Measurements from ENCODE around the gene EIF2D. TPM values are rescaled to one million over a fixed set of nuclear protein-coding genes. Genes with fewer than 3 reads are reported as not detected.

The EIF2D gene
- total RNA-seq, 2 donors from 2014 or later, result 38.3 to 41.9 TPM

DNA sequence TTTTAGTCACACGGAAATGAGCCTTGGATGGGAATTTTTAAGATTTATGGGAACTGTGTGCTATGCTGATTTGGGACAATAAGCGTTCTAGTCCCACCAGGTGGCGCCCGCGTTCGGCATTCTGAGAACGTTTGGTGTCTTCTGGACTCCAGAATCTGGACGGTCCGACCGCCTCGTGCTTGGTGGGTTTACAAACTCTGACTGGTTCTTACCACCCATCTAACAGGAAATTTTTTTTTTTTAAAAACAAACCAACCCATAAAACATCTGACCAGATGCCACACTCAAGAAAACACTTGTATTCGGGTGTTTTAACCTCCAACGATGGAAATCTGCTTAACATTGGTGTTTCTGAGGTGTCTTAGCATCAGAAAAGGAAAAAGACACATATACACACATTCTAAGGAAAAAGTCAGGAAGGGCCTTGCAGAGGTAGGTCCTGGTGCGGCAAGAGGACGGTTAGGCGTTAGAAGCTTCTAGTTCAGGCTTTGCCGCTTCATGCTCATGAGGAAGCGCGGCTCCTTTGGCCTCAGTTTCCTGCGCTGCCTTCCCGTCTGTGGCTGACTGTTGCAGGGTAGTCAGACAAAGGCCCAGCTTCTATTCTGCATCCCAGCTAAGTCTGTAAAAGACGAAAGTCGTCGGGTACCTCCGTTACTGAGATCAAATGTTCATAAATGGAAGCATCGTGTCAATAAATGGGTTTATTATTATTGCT is 22.3 kb upstream of the EIF2D start:
- Histone ChIP-seq H3K27ac (ENCODE audit: low read depth, low read length) (no peak overlapping the region), H3K4me3 (ENCODE audit: low read length) (peak overlapping the region; percentile 87), H3K27me3 (ENCODE audit: control insufficient read depth, insufficient read depth, low read length, poor library complexity, severe bottlenecking) (peaks cover under 1% of the 10 kb centered on the region), H3K9ac (ENCODE audit: extremely low read depth, low read length, poor library complexity, severe bottlenecking) (peak overlapping the region; percentile 60), H3K36me3 (ENCODE audit: control insufficient read depth, insufficient read depth, low read length) (peaks cover 3% of the 10 kb centered on the region), H3K4me1 (ENCODE audit: control insufficient read depth, insufficient read depth, low read length) (no peaks in the 10 kb centered on the region), H3K9me3 (ENCODE audit: control insufficient read depth, low read length) (no peaks in the 10 kb centered on the region)
- Mint-ChIP-seq H3K4me3 (peak overlapping the region; percentile 69), H3K36me3 (ENCODE audit: low read depth) (peaks cover 4% of the 10 kb centered on the region), H3K4me1 (peaks cover 27% of the 10 kb centered on the region), H3K27ac (peak overlapping the region; percentile 81), H3K9me3 (no peaks in the 10 kb centered on the region), H3K27me3 (ENCODE audit: insufficient read depth) (peaks cover 3% of the 10 kb centered on the region)
- TF ChIP-seq, protein P1, sequence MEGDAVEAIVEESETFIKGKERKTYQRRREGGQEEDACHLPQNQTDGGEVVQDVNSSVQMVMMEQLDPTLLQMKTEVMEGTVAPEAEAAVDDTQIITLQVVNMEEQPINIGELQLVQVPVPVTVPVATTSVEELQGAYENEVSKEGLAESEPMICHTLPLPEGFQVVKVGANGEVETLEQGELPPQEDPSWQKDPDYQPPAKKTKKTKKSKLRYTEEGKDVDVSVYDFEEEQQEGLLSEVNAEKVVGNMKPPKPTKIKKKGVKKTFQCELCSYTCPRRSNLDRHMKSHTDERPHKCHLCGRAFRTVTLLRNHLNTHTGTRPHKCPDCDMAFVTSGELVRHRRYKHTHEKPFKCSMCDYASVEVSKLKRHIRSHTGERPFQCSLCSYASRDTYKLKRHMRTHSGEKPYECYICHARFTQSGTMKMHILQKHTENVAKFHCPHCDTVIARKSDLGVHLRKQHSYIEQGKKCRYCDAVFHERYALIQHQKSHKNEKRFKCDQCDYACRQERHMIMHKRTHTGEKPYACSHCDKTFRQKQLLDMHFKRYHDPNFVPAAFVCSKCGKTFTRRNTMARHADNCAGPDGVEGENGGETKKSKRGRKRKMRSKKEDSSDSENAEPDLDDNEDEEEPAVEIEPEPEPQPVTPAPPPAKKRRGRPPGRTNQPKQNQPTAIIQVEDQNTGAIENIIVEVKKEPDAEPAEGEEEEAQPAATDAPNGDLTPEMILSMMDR (conservative IDR thresholded peaks at IDR 0.05), result peak; percentile 94
- 26% methylated on average over 15 to 26 of the region's 26 CpGs for WGBS, 2 experiments (ENCODE audit: insufficient coverage in 1 of 2, insufficient read length in 1 of 2)
- peak; percentile 92 for DNase-seq

DNA sequence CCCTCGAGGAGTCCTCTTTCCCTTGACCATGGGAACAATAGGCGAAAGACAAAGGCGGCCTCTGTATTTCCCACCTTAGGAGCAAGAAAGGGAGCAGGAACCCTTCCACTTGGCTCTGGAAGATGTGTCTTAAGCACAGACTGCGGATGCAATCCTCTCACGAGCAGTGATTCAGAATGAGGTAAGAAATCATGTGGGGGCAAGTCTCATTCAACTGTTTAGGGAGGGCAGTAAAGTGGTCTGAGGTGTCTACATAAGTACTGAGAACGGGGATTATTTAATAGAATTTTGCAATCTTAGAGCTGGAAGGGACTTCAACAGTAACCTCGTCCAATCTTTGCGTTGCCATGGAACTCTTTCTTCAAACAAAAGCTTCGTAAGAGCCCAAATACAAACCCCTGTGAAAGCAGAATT is 21.4 kb upstream of the EIF2D start:
- Mint-ChIP-seq H3K4me3 (no peak overlapping the region), H3K9me3 (no peaks in the 10 kb centered on the region), H3K36me3 (ENCODE audit: low read depth) (peaks cover 2% of the 10 kb centered on the region), H3K27ac (no peak overlapping the region), H3K27me3 (ENCODE audit: insufficient read depth) (peaks cover 9% of the 10 kb centered on the region), H3K4me1 (peaks cover 27% of the 10 kb centered on the region)
- Histone ChIP-seq H3K27ac (ENCODE audit: low read depth, low read length) (peak overlapping the region; percentile 34), H3K36me3 (ENCODE audit: control insufficient read depth, insufficient read depth, low read length) (no peaks in the 10 kb centered on the region), H3K4me3 (ENCODE audit: low read length) (no peak overlapping the region), H3K9ac (ENCODE audit: extremely low read depth, low read length, poor library complexity, severe bottlenecking) (no peak overlapping the region), H3K4me1 (ENCODE audit: control insufficient read depth, insufficient read depth, low read length) (no peaks in the 10 kb centered on the region), H3K27me3 (ENCODE audit: control insufficient read depth, insufficient read depth, low read length, poor library complexity, severe bottlenecking) (peaks cover 5% of the 10 kb centered on the region), H3K9me3 (ENCODE audit: control insufficient read depth, low read length) (no peaks in the 10 kb centered on the region)
- peak; percentile 52 for DNase-seq
- TF ChIP-seq, protein P1 (conservative IDR thresholded peaks at IDR 0.05), result no peak
- WGBS, 2 experiments (ENCODE audit: insufficient coverage in 1 of 2, insufficient read length in 1 of 2), result 73 to 79% methylated on average over 7 to 8 of the region's 9 CpGs

- H3K36me3 Mint-ChIP-seq (ENCODE audit: low read depth), result no peaks in the 10 kb centered on the region
- no peak overlapping the region for H3K4me3 ChIP-seq (ENCODE audit: low read length)
- TF ChIP-seq, protein P1 (conservative IDR thresholded peaks at IDR 0.05), result peak; percentile 76
Observed at GRCh38 chr1:206631085-206631509, 18.8 kb upstream of the EIF2D start.

More at GRCh38 chr1:206631085-206631509, 18.8 kb upstream of the EIF2D start:
- H3K36me3 ChIP-seq (ENCODE audit: control insufficient read depth, insufficient read depth, low read length), result no peaks in the 10 kb centered on the region
- Mint-ChIP-seq H3K9me3 (peaks cover 2% of the 10 kb centered on the region), H3K27ac (no peak overlapping the region), H3K4me1 (peaks cover 15% of the 10 kb centered on the region), H3K4me3 (no peak overlapping the region), H3K27me3 (ENCODE audit: insufficient read depth) (peaks cover 13% of the 10 kb centered on the region)
- DNase-seq, result peak; percentile 91
- H3K27ac ChIP-seq (ENCODE audit: low read depth, low read length), result no peak overlapping the region
- H3K27me3 ChIP-seq (ENCODE audit: control insufficient read depth, insufficient read depth, low read length, poor library complexity, severe bottlenecking), result peaks cover 5% of the 10 kb centered on the region
- peaks cover 4% of the 10 kb centered on the region for H3K9me3 ChIP-seq (ENCODE audit: control insufficient read depth, low read length)
- H3K9ac ChIP-seq (ENCODE audit: extremely low read depth, low read length, poor library complexity, severe bottlenecking), result no peak overlapping the region
- 23 to 46% methylated on average over 3 to 4 of the region's 4 CpGs for WGBS, 2 experiments (ENCODE audit: insufficient coverage in 1 of 2, insufficient read length in 1 of 2)
- no peaks in the 10 kb centered on the region for H3K4me1 ChIP-seq (ENCODE audit: control insufficient read depth, insufficient read depth, low read length)
